Gastrocnemius medialis (tissue), 4 donors: ENCODE data around the gene ATP5F1D. TPM values are rescaled to one million over a fixed set of nuclear protein-coding genes. Genes with fewer than 3 reads are reported as not detected.

Experiments used
- ATAC-seq, 2 donors: fragments of 150-250 bp; one replicate each; pipeline ENCODE4 v1.9.1; 2016
- DNase-seq, 2 donors: peaks; one replicate each; pipeline ENCODE4 v3.0.0-alpha.2; 2019
- H3K27ac ChIP-seq, 4 donors: fragments of 200-600 bp; sonication (generic); 1 replicate in 1 of 4; 2 replicates in 3 of 4; pipeline ENCODE4 v1.5.1; 2016 to 2018; ENCODE audit warnings: mild to moderate bottlenecking in 2 of 4, moderate library complexity in 1 of 4
- H3K27me3 ChIP-seq, 3 donors: fragments of 200-600 bp; sonication (generic) in 2 of 3; 1 replicate in 1 of 3; 2 replicates in 2 of 3; pipeline versions ENCODE4 v1.5.1 to v1.6.0; 2016 to 2019; ENCODE audit warnings: mild to moderate bottlenecking in 1 of 3, moderate library complexity in 1 of 3
- H3K36me3 ChIP-seq, 2 donors: fragments of 200-600 bp; sonication (generic) in 1 of 2; one replicate each; pipeline ENCODE4 v1.5.1; 2017 to 2018
- H3K4me1 ChIP-seq, 2 donors: fragments of 200-600 bp; sonication (generic) in 1 of 2; one replicate each; pipeline ENCODE4 v1.5.1; 2016 to 2017; ENCODE audit warnings: mild to moderate bottlenecking in 2 of 2
- H3K4me3 ChIP-seq, 4 donors: fragments of 200-600 bp; sonication (generic) in 3 of 4; 1 replicate in 1 of 4; 2 replicates in 3 of 4; pipeline ENCODE4 v1.5.1; 2016 to 2019; ENCODE audit warnings: mild to moderate bottlenecking in 2 of 4
- H3K9me3 ChIP-seq, 3 donors: fragments of 200-600 bp; sonication (generic) in 2 of 3; 1 replicate in 1 of 3; 2 replicates in 2 of 3; pipeline ENCODE4 v1.5.1; 2016 to 2019
- CTCF ChIP-seq, 5 experiments: fragments of 450-650 bp in 3 of 5; fragments of 200-600 bp in 2 of 5; sonication (generic) in 2 of 5; IDR thresholded peaks in 4 of 5; conservative IDR thresholded peaks in 1 of 5; 1 replicate in 4 of 5; 2 replicates in 1 of 5; pipeline ENCODE4 v1.5.1; 2016 to 2019; ENCODE audit warnings: antibody characterized with exemption in 5 of 5, mild to moderate bottlenecking in 3 of 5, moderate library complexity in 3 of 5
- POLR2A ChIP-seq, 2 donors: fragments of 450-650 bp; IDR thresholded peaks; one replicate each; pipeline ENCODE4 v1.6.1; 2017; ENCODE audit warnings: antibody characterized with exemption in 2 of 2, mild to moderate bottlenecking in 2 of 2, moderate library complexity in 2 of 2
- in situ Hi-C, 4 donors: fragments of 200-750 bp; cut with MboI; loops; one replicate each; pipeline versions ENCODE4 v1.15.0 to v1.8.0; 2017; ENCODE audit warnings: low sequenced_read_pairs in 4 of 4
- intact Hi-C: fragments of 100-400 bp; cut with DNase I; formaldehyde crosslinking; loops from one replicate; pipeline ENCODE4 v1.15.1; 2023; ENCODE audit warnings: low total_unique reads
- total RNA-seq, 4 donors: library from RNA; depleted of rRNA; stranded (reverse); fragments of >200 nt; gene quantifications; one replicate each; pipeline versions ENCODE4 v1.1.0 to v1.2.3, GENCODE V29; 2016

ATP5F1D gene
- total RNA-seq, 4 donors from 2014 or later = 189 to 442 (median 273) TPM

DNA sequence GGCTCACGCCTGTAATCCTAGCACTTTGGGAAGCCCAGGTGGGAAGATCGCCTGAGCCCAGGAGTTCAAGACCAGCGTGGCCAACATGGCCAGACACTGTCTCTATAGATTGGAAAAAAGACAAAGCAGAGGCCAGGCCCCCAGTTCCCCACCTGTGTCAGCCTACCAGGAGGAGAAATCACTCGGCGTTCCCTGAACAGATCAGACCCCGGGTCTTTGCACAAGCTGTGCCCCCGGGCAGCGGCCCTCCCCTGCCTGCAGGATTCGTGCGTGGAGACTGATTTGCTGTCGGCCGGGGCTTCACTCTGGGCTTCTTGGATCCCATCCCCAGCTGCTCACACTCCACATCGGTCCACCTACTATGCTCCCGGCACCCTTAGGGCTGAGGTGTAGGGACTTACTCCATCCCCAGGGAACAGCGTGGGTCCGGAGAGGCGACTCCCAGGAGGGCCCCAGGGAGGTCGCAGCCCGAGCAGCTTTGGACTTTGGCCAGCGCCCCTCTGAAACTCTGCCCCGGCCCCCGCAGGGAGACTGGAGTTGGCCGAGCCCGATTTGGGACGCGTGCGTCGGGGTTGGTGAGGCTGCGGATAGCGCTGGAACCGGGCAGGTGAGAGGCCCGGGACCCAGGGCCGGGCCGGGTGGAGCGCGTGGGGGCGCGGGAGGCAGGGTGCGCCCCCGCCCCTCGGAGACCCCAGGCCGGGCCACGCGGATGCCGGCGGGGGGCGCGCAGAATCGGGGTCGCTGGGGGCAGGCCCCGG, 43.6 kb downstream of the ATP5F1D start:
- H3K27ac ChIP-seq = no peak overlapping the region
- ATAC-seq (no peak), DNase-seq (no peak)
- peaks cover 0 to 6% of the 10 kb centered on the region in 2 donors for H3K4me1 ChIP-seq
- in situ Hi-C loops (no loop called here), intact Hi-C loops (no loop called here)
- peaks cover 44 to 58% (median 50%) of the 10 kb centered on the region in 3 donors for H3K27me3 ChIP-seq
- TF ChIP-seq POLR2A (IDR thresholded peaks at IDR 0.05) (no peak), CTCF (IDR thresholded peaks at IDR 0.05 in 4 of 5, conservative IDR thresholded peaks at IDR 0.05 in 1 of 5) (no peak)
- no peaks in the 10 kb centered on the region for H3K9me3 ChIP-seq
- no peak overlapping the region for H3K4me3 ChIP-seq
- H3K36me3 ChIP-seq = no peaks in the 10 kb centered on the region

DNA sequence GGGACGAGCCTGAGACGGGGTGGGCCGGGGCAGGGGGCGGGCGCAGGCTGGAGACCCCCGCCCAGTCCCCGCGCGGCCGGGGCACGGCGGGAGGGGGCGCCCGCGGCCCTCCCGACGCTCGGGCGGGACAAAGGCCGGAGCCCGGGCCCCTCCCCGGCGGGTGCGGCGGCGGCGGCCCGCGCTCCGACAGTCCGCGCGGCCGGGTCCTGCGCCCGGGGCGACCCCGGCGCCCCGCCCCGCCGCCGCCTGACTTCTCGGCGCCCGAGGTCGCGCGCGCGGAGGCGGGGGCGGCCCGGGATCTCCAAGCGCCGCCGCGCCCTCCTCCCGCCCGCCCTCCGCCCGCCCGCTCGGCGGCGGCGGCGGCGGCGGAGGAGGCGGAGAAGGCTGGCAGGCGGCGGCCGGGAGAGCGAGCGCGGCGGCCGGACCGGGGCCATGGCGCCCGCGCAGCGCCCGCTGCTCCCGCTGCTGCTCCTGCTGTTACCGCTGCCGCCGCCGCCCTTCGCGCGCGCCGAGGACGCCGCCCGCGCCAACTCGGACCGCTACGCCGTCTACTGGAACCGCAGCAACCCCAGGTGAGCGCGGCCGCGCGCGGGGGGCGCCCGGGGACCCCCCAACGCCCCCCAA, 44.3 kb downstream of the ATP5F1D start, which contains the start of gene EFNA2:
Gene EFNA2 (plus strand): TSS at position 137 of the 624 bp plus-strand sequence. CDS start 296 bp downstream, at position 433.
- no peak for DNase-seq
- Histone ChIP-seq H3K27me3 (peaks cover 49 to 61% (median 57%) of the 10 kb centered on the region in 3 donors), H3K4me1 (peaks cover 0 to 6% of the 10 kb centered on the region in 2 donors), H3K9me3 (no peaks in the 10 kb centered on the region), H3K36me3 (no peaks in the 10 kb centered on the region), H3K4me3 (no peak within 1 kb of the TSS), H3K27ac (no peak within 1 kb of the TSS)
- ATAC-seq = no peak
- intact Hi-C loops (no loop called here), in situ Hi-C loops (no loop called here)
- TF ChIP-seq POLR2A (IDR thresholded peaks at IDR 0.05) (no peak), CTCF (IDR thresholded peaks at IDR 0.05 in 4 of 5, conservative IDR thresholded peaks at IDR 0.05 in 1 of 5) (no peak)

- DNase-seq (no peak), ATAC-seq (no peak)
- Histone ChIP-seq H3K4me3 (no peak overlapping the region), H3K27me3 (peaks cover 57 to 70% (median 66%) of the 10 kb centered on the region in 3 donors), H3K27ac (no peak overlapping the region), H3K36me3 (no peaks in the 10 kb centered on the region), H3K4me1 (peaks cover 0 to 6% of the 10 kb centered on the region in 2 donors), H3K9me3 (no peaks in the 10 kb centered on the region)
- intact Hi-C loops (no loop called here), in situ Hi-C loops (no loop called here)
- TF ChIP-seq POLR2A (IDR thresholded peaks at IDR 0.05) (no peak), CTCF (IDR thresholded peaks at IDR 0.05 in 4 of 5, conservative IDR thresholded peaks at IDR 0.05 in 1 of 5) (no peak)
These were observed 45.2 kb downstream of the ATP5F1D start for GRCh38 chr19:1286487-1287353.

DNA sequence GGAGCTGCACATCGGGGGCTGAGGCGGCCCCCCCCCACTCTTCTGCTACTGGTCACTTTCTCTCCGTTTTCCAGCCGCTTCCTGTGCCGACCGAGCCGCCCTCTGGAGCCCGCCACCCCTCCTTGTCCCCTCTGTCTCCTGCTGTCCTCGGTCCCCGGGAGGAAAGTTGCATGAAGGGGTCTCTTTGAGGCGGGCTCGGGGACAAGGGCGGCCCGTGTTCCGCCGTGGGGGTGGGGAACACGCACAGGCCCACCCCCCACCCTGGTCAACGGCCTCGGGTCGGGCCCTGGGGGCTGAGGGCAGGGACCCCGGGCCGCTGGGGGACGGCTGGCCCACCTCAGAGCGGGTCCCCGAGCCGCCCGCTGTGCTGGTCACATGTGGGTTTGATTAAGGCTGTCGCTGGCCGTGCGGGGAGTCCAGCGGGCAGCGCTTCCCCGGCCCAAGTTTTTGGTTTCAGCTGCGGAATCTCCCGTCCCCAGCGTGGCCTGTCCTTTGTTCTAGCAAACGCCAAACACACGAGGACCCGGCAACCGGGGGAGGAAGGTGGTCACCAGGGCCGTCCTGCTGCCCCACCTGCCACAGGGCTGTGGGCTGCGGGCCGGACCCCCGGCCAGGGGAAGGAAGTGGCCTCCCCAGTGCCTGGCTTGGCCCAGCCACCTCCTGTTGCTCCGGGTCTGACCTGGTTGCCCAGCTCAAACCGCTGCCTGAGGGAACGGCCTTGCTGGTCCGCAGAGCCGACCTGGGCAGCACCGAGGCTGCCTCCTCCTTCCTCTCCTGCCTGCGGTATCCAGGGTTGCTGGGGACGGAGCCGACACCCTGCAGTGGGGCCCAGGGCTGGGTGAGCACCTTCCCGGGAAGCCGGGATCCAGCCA, 46.0 kb downstream of the ATP5F1D start:
- ATAC-seq (no peak), DNase-seq (no peak)
- H3K4me1 ChIP-seq = peaks cover 0 to 6% of the 10 kb centered on the region in 2 donors
- intact Hi-C loops (no loop called here), in situ Hi-C loops (no loop called here)
- H3K4me3 ChIP-seq = no peak overlapping the region
- no peaks in the 10 kb centered on the region for H3K9me3 ChIP-seq
- TF ChIP-seq CTCF (IDR thresholded peaks at IDR 0.05 in 4 of 5, conservative IDR thresholded peaks at IDR 0.05 in 1 of 5) (no peak), POLR2A (IDR thresholded peaks at IDR 0.05) (no peak)
- H3K27ac ChIP-seq = no peak overlapping the region
- H3K36me3 ChIP-seq = no peaks in the 10 kb centered on the region
- peaks cover 64 to 78% (median 72%) of the 10 kb centered on the region in 3 donors for H3K27me3 ChIP-seq
